Left colon (tissue), 2 donors: ENCODE data around the gene DNAH14. TPM values are rescaled to one million over a fixed set of nuclear protein-coding genes. Genes with fewer than 3 reads are reported as not detected.
"Not testable (repeated sequence)": the region's sequence is repeated elsewhere in the genome, so short reads cannot be mapped to it uniquely, and the experiment has no call there.

Source experiments
- ATAC-seq: fragments of 200-7000 bp; cut with Tn5 transposase; one replicate; pipeline ENCODE4 v1.9.1; 2020; ENCODE audit warnings: mild to moderate bottlenecking, moderate library complexity
- DNase-seq, 2 donors: peaks; one replicate each; pipeline ENCODE4 v3.0.0-alpha.2; 2020
- intact Hi-C, 2 donors: fragments of 100-400 bp; cut with DNase I in 1 of 2; cut with micrococcal nuclease in 1 of 2; formaldehyde crosslinking; loops; one replicate each; pipeline versions ENCODE4 v1.11.2 to v1.14.0; 2022; cut with DNase I, micrococcal nuclease
- total RNA-seq, 2 donors: library from RNA; stranded (reverse); fragmentation: NEBNext Ultra II Directional; extraction: Animal tissue kit (Norgen Biotek cat#: 25700); gene quantifications; one replicate each; pipeline ENCODE4 v1.2.1, GENCODE V29; 2021
- donor health status: DM: no; HTN: no; CAD: no.
- donor health status: DM: yes; HTN: yes; CAD: no.

Gene DNAH14
- total RNA-seq, 2 donors from 2014 or later = 7.2 to 12.3 TPM

DNA sequence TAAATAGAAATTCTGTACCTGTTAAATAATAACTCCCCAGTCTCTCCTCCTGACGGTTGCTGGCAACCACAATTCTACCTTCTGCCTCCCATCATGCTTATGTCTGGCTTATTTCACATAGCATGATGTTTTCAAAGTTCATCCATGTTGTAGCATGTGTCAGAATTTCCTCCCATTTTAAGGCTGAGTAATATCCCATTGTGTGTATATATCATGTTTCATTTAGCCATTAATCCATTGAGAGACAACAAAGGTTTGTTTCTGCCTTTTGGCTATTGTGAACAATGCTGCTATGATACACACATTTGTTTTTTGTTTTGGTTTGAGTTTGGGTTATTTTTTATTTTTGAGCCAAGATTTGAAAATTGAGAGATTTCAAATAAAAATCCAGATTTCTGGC, 426.4 kb downstream of the DNAH14 start:
- DNase-seq = no peak
- no peak for ATAC-seq
- intact Hi-C loops = no loop called here

DNA sequence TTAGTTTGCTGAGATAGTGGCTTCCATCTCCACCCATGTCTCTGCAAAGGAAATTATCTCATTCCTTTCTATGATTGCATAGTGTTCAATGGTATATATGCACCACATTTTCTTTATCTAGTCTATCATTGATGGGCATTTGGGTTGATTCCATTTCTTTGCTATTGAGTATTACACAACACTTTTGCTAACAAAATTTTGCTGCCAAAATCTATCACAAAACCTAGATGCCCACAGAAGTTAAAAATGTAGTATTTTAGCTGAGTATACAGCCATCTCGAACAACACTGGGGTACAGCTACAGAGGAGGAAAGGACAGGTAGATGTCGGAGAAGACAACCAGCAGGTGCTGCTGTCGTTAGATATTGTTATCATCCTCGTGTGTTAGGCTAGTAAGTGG, 430.6 kb downstream of the DNAH14 start:
- no peak for ATAC-seq
- intact Hi-C loops = no loop called here
- DNase-seq = no peak

GRCh38 chr1:225361176-225361575, 431.7 kb downstream of the DNAH14 start:
- intact Hi-C loops = no loop called here
- DNase-seq (no peak), ATAC-seq (no peak)

DNA sequence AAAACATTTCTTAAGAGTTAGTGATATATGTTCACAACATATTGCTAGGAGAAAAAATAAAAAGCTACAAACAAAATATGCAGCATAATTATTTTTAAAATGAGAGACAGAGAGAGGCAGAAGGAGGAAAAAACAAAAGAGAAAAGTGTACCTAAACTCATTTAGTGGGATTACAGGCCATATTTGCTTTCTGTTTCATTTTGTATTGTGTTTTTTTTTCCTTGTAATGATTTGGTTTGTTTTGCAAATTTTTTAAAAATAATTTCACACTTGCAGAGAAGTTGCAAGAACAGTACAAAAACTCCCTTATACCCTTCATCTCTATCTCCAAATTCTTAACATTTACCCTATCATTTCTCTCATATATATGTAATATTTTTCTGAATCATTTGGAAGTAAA, 433.3 kb downstream of the DNAH14 start:
- no peak for DNase-seq
- ATAC-seq = no peak
- intact Hi-C loops = no loop called here

DNA sequence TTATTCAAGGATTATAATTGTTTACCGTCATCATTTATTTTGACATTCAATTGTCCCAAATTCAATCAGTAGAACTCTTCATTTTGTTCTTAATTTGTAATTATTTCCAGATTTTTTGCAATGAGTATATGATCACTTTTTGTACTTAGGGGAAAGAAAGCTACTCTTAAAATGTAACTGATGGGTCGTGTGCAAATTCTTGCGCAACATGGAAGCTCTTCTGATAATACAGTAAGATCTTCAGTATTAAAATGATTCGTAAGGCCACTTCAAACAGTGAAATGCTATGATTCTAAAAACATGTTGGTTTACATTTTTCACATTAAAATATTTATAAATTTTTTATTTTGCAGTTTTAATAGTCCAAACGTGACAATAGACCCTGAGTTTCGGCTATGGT, 435.0 kb downstream of the DNAH14 start:
- intact Hi-C loops = no loop called here
- ATAC-seq (no peak), DNase-seq (no peak)

DNA sequence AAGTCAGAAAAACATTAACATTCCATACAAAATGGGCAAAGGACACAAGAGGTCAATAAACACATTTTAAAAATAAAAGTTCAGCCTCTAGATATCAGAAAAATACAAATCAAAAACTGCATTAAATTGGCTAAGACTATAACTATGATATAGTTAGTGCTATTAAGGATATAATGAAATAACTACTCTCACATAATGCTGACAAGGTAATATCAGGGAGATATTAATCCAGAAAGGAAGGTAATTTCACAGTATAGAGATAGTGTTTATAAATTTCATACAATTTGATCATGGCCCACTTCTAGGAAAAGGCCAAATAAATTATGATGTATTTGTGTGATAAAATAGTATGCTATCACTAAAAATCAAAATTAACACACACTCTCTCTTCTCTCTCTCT, 436.5 kb downstream of the DNAH14 start:
- DNase-seq = no peak
- no peak for ATAC-seq
- intact Hi-C loops = no loop called here

- intact Hi-C loops = no loop called here
- ATAC-seq = no peak
- no peak for DNase-seq
Measured at GRCh38 chr1:225366552-225366951, 437.1 kb downstream of the DNAH14 start.

DNA sequence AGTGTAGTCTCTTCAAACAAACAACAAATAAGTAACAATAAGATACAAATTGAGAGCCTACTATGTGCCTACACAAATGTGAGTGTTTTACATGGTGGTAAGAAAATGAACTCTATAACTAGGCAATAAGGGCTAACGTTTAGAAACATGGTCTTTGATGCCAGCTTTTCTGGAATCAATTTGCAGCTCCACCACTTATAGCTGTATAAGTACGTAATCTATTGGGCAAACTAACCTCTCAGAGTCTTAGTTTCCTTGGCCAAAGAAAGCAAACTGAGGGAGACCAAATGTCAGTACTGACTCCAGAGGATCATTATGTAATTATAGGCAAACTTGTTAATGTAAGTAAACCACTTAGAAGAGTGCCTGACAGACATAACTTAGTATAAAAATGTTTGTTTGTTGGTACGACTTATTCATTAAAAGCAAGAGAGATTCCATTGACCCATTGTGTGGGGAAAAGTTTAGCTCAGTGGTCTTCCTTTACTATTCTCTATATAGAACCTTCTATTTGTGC, 438.6 kb downstream of the DNAH14 start:
- no peak for ATAC-seq
- DNase-seq = no peak
- intact Hi-C loops = no loop called here

DNA sequence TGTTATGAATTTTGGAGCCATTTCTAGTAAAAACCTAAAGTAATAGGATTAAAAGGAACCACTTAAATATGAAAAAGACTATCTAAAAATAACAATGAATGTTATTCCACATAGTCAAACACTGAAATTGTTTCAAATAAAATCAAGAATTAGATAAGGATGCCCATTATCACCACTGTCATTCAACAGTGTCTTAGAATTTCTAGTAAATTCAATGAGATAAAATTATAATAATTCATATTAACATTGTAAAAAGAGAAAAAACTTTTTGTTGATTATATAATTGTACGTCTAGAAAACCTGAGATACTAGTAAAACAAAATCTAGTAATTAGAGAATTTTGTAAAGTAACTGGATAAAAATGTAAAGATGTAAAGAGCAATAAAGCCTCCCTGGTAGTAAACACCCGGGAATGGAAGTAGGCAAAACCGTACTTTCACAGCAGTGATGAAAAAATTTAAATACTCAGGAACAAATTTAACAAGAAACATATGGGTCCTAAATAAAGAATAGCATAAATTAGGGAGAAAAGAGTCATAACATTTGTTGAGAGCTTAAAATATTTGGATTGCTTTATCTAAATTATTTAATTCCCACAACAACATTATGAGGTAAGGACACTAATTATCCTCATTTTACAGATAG, 442.0 kb downstream of the DNAH14 start:
- ATAC-seq (no peak), DNase-seq (no peak)
- intact Hi-C loops = no loop called here

- ATAC-seq = no peak
- intact Hi-C loops = no loop called here
- DNase-seq = no peak
Measured at GRCh38 chr1:225373155-225373554, 443.7 kb downstream of the DNAH14 start.

- intact Hi-C loops = no loop called here
- ATAC-seq (no peak), DNase-seq (no peak)
Measured at GRCh38 chr1:225374996-225375395, 445.5 kb downstream of the DNAH14 start.

GRCh38 chr1:225378880-225379279, 449.4 kb downstream of the DNAH14 start:
- ATAC-seq (no peak), DNase-seq (no peak)
- intact Hi-C loops = no loop called here

DNA sequence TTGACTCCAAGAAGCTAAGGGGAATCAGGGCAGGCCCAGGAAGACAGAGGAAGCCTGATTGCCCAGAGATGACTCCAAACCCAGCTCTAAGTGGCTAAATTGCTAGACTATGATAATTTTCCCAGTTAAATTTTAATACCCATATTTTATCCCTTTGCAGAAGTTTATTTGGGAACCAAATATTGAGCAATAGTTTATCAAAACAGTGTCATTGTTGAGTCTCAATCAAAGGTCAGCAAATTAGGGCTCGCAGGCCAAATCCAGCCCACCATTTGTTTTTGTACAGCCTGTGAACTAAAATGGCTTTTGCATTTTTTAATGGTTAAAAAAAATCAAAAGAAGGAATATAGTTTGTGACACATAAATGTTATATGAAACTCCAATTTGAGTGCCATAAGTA, 451.2 kb downstream of the DNAH14 start:
- intact Hi-C loops = no loop called here
- DNase-seq (no peak), ATAC-seq (no peak)

DNA sequence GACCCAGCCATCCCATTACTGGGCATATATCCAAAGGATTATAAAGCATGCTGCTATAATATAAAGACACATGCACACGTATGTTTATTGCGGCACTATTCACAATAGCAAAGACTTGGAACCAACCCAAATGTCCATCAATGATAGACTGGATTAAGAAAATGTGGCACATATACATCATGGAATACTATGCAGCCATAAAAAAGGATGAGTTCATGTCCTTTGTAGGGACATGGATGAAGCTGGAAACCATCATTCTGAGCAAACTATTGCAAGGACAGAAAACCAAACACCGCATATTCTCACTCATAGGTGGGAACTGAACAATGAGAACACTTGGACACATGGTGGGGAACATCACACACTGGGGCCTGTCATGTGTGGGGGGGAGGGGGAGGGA, 457.4 kb downstream of the DNAH14 start:
- DNase-seq, intact Hi-C loops: not testable (repeated sequence)

DNA sequence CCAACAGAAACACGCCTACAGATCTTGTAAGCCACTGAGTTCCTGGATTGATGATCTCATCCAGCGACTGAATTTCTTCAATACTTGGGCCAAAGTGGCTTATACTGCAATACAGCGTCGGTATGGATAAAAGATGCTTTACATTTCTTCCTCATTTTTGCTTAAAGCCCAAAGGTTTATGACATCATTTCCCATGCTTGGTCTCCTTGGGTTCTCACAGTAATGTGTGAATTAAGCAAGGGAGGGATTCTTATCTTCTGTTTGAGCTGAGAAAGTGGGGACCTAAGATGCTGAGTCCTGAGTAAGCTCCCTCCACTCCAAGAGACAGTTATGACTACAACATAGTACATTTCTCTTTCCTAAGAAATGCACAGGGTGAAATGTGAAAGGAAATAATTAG, 458.9 kb downstream of the DNAH14 start:
- no peak for DNase-seq
- ATAC-seq = no peak
- intact Hi-C loops = no loop called here

More for the DNA sequence above, 457.4 kb downstream of the DNAH14 start:
- ATAC-seq = not testable (repeated sequence)

GRCh38 chr1:225389843-225390242, 460.4 kb downstream of the DNAH14 start:
- intact Hi-C loops = no loop called here
- no peak for DNase-seq
- no peak for ATAC-seq

GRCh38 chr1:225396357-225396756, 466.9 kb downstream of the DNAH14 start:
- DNase-seq = no peak
- intact Hi-C loops = no loop called here

DNA sequence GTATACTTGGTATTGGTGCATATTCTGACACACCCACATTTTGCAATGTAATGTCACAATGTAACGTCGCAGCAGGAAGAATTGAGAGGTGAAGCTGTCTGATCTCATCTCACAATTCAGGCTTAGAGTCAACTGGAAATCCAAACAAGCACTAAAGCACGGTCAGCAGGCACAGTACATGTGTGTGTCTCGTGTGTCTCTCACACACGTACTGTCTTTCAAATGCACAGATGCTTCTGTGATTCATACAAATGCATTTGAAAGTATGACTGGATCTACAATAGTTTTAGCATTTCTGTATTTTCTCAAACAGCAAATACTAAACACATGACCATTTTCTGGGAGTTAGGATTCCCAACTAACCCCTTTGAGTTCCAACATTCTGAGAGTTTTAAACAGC, 471.5 kb downstream of the DNAH14 start:
- no peak for ATAC-seq
- intact Hi-C loops = no loop called here
- no peak for DNase-seq

More at GRCh38 chr1:225396357-225396756, 466.9 kb downstream of the DNAH14 start:
- no peak for ATAC-seq

DNA sequence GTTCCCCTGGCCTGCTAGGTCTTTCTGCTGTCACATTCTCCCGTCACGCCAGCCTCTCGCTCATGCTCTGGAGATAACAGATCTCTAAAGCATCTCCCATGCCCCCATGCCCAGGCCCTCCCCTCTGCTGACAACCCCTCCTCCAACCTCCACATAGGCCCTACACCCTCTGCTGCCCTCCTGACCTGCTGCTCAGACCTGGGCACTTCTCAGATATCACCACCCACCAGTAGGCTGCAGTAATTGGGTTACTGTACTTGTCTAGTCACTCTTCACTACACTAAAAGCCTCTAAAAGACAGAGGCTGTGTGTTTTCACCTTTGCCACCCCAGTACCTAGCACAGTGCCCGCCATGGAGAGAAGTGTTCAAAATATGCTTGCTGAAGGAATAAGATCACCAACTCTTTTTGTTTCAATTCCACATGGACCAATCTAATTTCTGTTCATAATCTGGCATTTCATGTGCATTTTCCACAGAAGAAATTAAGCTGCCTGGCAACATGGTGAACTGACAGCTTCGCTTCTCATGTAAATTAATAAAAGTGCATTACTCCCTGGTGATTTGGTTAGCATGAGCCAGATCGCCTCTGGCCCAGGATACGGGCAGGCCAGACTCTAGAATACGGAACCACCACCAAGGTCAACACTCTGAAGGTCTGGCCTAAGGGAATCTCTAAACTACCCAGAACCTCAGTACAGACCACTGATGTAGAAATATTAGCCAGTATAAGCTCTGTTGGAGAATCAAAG, 477.7 kb downstream of the DNAH14 start:
- DNase-seq (no peak), ATAC-seq (no peak)
- intact Hi-C loops = no loop called here

- no peak for ATAC-seq
- intact Hi-C loops = no loop called here
- no peak for DNase-seq
Measured at GRCh38 chr1:225407755-225408154, 478.3 kb downstream of the DNAH14 start.
